Fibroblast of lung (primary cell): Measurements from ENCODE around the gene CCL15. TPM values are rescaled to one million over a fixed set of nuclear protein-coding genes. Genes with fewer than 3 reads are reported as not detected.

Experiments
- DNase-seq, 2 donors: peaks; one replicate each; pipeline versions ENCODE4 v3.0.0 to v3.0.0-alpha.2; 2010; ENCODE audit warnings: low read depth in 2 of 2
- H2AFZ ChIP-seq: 2 replicates; pipeline ENCODE4 v1.5.1; 2012; ENCODE audit warnings: low read length, control low read depth, inconsistent platforms
- H3K27ac ChIP-seq: 2 replicates; pipeline ENCODE4 v1.5.1; 2011; ENCODE audit warnings: low read length, control low read depth; ENCODE audit not compliant: insufficient read depth
- H3K27me3 ChIP-seq: 2 replicates; pipeline ENCODE4 v1.5.1; 2011; ENCODE audit warnings: mild to moderate bottlenecking, low read length; ENCODE audit not compliant: control insufficient read depth, insufficient read depth
- H3K36me3 ChIP-seq: 2 replicates; pipeline ENCODE4 v1.5.1; 2011; ENCODE audit warnings: low read length; ENCODE audit not compliant: control insufficient read depth, insufficient read depth
- H3K4me1 ChIP-seq: 2 replicates; pipeline ENCODE4 v1.5.1; 2011; ENCODE audit warnings: low read length; ENCODE audit not compliant: control insufficient read depth, insufficient read depth; ENCODE audit errors: extremely low read depth
- H3K4me2 ChIP-seq: 2 replicates; pipeline ENCODE4 v1.5.1; 2011; ENCODE audit warnings: low read length, control low read depth; ENCODE audit not compliant: insufficient read depth; ENCODE audit errors: extremely low read depth
- H3K4me3 ChIP-seq, 4 experiments: fragments of 200-600 bp in 1 of 4; sonication (generic) in 1 of 4; replicated peaks in 1 of 4; 2 replicates each; pipeline ENCODE4 v1.5.1; 2011 to 2016; ENCODE audit warnings: low read length in 4 of 4, low read depth in 3 of 4, mild to moderate bottlenecking in 3 of 4, control low read depth in 2 of 4, inconsistent platforms in 1 of 4, mixed read lengths in 1 of 4; ENCODE audit not compliant: insufficient read depth in 1 of 4; ENCODE audit errors: control extremely low read depth in 1 of 4
- H3K79me2 ChIP-seq: 2 replicates; pipeline ENCODE4 v1.5.1; 2012; ENCODE audit warnings: mild to moderate bottlenecking, low read length, inconsistent platforms; ENCODE audit not compliant: control insufficient read depth, insufficient read depth
- H3K9ac ChIP-seq: 2 replicates; pipeline ENCODE4 v1.5.1; 2011; ENCODE audit warnings: mild to moderate bottlenecking, low read length, control low read depth; ENCODE audit not compliant: insufficient read depth
- H3K9me3 ChIP-seq: 2 replicates; pipeline ENCODE4 v1.5.1; 2012; ENCODE audit warnings: low read depth, low read length; ENCODE audit not compliant: control insufficient read depth, insufficient read depth
- H4K20me1 ChIP-seq: 2 replicates; pipeline ENCODE4 v1.5.1; 2011; ENCODE audit warnings: low read length; ENCODE audit not compliant: control insufficient read depth, insufficient read depth; ENCODE audit errors: extremely low read depth
- CTCF ChIP-seq, 2 donors: IDR thresholded peaks in 1 of 2; conservative IDR thresholded peaks in 1 of 2; 1 replicate in 1 of 2; 2 replicates in 1 of 2; pipeline ENCODE4 v1.5.1; 2011 to 2012; ENCODE audit warnings: low read length in 2 of 2, control low read depth in 1 of 2, inconsistent platforms in 1 of 2, low read depth in 1 of 2, mild to moderate bottlenecking in 1 of 2
- EZH2 ChIP-seq: IDR thresholded peaks from 2 replicates; pipeline ENCODE4 v1.5.1; 2012; ENCODE audit warnings: low read length, control low read depth, mild to moderate bottlenecking; ENCODE audit errors: missing control alignments
- polyA plus RNA-seq, 2 donors: library from polyadenylated mRNA; depleted of rRNA in 1 of 2; stranded (reverse) in 1 of 2; unstranded in 1 of 2; fragments of >200 nt; gene quantifications; 2 replicates each; pipeline ENCODE4 v1.2.1, GENCODE V29; 2011 to 2012; ENCODE audit warnings: missing spikeins in 1 of 2
- total RNA-seq: library from RNA; depleted of rRNA; stranded (reverse); fragments of >200 nt; gene quantifications from 2 replicates; pipeline ENCODE4 v1.2.1, GENCODE V29; 2014

CCL15 gene
- total and polyA plus RNA-seq, 2 donors (not counting 1 experiment from before 2014, with no cell fraction given): not detected

GRCh38 chr17:36004594-36005108 lies 3.3 kb upstream of the CCL15 start:
- H3K27me3 ChIP-seq: no peaks in the 10 kb centered on the region
- H3K36me3 ChIP-seq: no peaks in the 10 kb centered on the region
- H3K79me2 ChIP-seq: no peaks in the 10 kb centered on the region
- H2AFZ ChIP-seq: no peak overlapping the region
- no peak overlapping the region for H3K27ac ChIP-seq
- no peaks in the 10 kb centered on the region for H4K20me1 ChIP-seq
- H3K9ac ChIP-seq: no peak overlapping the region
- no peak overlapping the region for H3K4me3 ChIP-seq
- TF ChIP-seq CTCF (conservative IDR thresholded peaks at IDR 0.05 in 1 of 2, IDR thresholded peaks at IDR 0.05 in 1 of 2; ENCODE audit: low read depth in 1 of 2, low read length in 2 of 2) (no peak), EZH2 (no peak)
- H3K4me1 ChIP-seq: no peaks in the 10 kb centered on the region
- H3K9me3 ChIP-seq: no peaks in the 10 kb centered on the region
- no peak overlapping the region for H3K4me2 ChIP-seq
- no peak for DNase-seq

GRCh38 chr17:36002631-36003030 lies 1.3 kb upstream of the CCL15 start:
- no peak for DNase-seq
- H2AFZ ChIP-seq: no peak overlapping the region

GRCh38 chr17:36001862-36002603 lies 680 bp upstream of the CCL15 start:
- H3K4me2 ChIP-seq: no peak overlapping the region
- H3K36me3 ChIP-seq: no peaks in the 10 kb centered on the region
- TF ChIP-seq CTCF (conservative IDR thresholded peaks at IDR 0.05 in 1 of 2, IDR thresholded peaks at IDR 0.05 in 1 of 2; ENCODE audit: low read depth in 1 of 2, low read length in 2 of 2) (no peak), EZH2 (no peak)
- no peak overlapping the region for H3K9ac ChIP-seq
- no peaks in the 10 kb centered on the region for H3K9me3 ChIP-seq
- no peaks in the 10 kb centered on the region for H3K79me2 ChIP-seq
- H3K27me3 ChIP-seq: no peaks in the 10 kb centered on the region
- no peak overlapping the region for H3K27ac ChIP-seq
- H3K4me3 ChIP-seq: no peak overlapping the region
- no peak overlapping the region for H2AFZ ChIP-seq
- DNase-seq: no peak
- H3K4me1 ChIP-seq: no peaks in the 10 kb centered on the region
- H4K20me1 ChIP-seq: no peaks in the 10 kb centered on the region

More at GRCh38 chr17:36002631-36003030, 1.3 kb upstream of the CCL15 start:
- no peaks in the 10 kb centered on the region for H3K36me3 ChIP-seq
- TF ChIP-seq CTCF (conservative IDR thresholded peaks at IDR 0.05 in 1 of 2, IDR thresholded peaks at IDR 0.05 in 1 of 2; ENCODE audit: low read depth in 1 of 2, low read length in 2 of 2) (no peak), EZH2 (no peak)
- no peak overlapping the region for H3K27ac ChIP-seq
- no peaks in the 10 kb centered on the region for H4K20me1 ChIP-seq
- H3K9me3 ChIP-seq: no peaks in the 10 kb centered on the region
- no peak overlapping the region for H3K9ac ChIP-seq
- no peaks in the 10 kb centered on the region for H3K27me3 ChIP-seq
- no peaks in the 10 kb centered on the region for H3K79me2 ChIP-seq
- H3K4me1 ChIP-seq: no peaks in the 10 kb centered on the region
- no peak overlapping the region for H3K4me2 ChIP-seq
- H3K4me3 ChIP-seq: no peak overlapping the region
